Prostate gland (tissue), 2 donors: ENCODE measurements around the gene DNAJC11. TPM values are rescaled to one million over a fixed set of nuclear protein-coding genes. Genes with fewer than 3 reads are reported as not detected.

Experiments
- DNase-seq: peaks from one replicate; pipeline ENCODE4 v3.0.0-alpha.2; 2019; ENCODE audit warnings: low spot score
- H3K27ac ChIP-seq, 2 donors: fragments of 200-600 bp; sonication (generic); 2 replicates each; pipeline ENCODE4 v1.5.1; 2017 to 2019
- H3K27me3 ChIP-seq: fragments of 200-600 bp; sonication (generic); replicated peaks from 2 replicates; pipeline ENCODE4 v1.5.1; 2019; ENCODE audit not compliant: insufficient read depth
- H3K36me3 ChIP-seq, 2 donors: fragments of 200-600 bp; sonication (generic); 1 replicate in 1 of 2; 2 replicates in 1 of 2; pipeline versions ENCODE4 v1.5.1 to v1.8.1; 2017 to 2019
- H3K4me1 ChIP-seq: fragments of 200-600 bp; sonication (generic); replicated peaks from 2 replicates; pipeline ENCODE4 v1.5.1; 2019
- H3K4me3 ChIP-seq, 2 donors: fragments of 200-600 bp; sonication (generic); 2 replicates each; pipeline ENCODE4 v1.5.1; 2017 to 2019
- H3K9me3 ChIP-seq: fragments of 200-600 bp; sonication (generic); 2 replicates; pipeline ENCODE4 v1.5.1; 2017
- POLR2A ChIP-seq: fragments of 450-650 bp; IDR thresholded peaks from one replicate; pipeline ENCODE4 v1.6.1; 2016; ENCODE audit warnings: antibody characterized with exemption, mild to moderate bottlenecking
- POLR2AphosphoS5 ChIP-seq: sonication (generic); formaldehyde crosslinking; IDR thresholded peaks from one replicate; pipeline ENCODE4 v1.6.1; 2017; ENCODE audit warnings: antibody characterized with exemption
- WGBS: methylation state at CpG from one replicate; pipeline ENCODE4 v1.1.5; 2018; 5-methylcytosine and 5-hydroxymethylcytosine counted together
- intact Hi-C: fragments of 100-400 bp; cut with DNase I; formaldehyde crosslinking; loops from one replicate; pipeline ENCODE4 v1.14.2; 2022
- total RNA-seq, 2 donors: library from RNA; depleted of rRNA; stranded (reverse); fragments of >200 nt; gene quantifications; one replicate each; pipeline ENCODE4 v1.1.0, GENCODE V29; 2016
- TF ChIP-seq, protein P1 (sequence below), 4 experiments: fragments of 200-600 bp in 2 of 4; fragments of 450-650 bp in 2 of 4; sonication (generic) in 2 of 4; IDR thresholded peaks; 1 replicate in 3 of 4; 2 replicates in 1 of 4; pipeline ENCODE4 v1.5.1; 2016 to 2019; ENCODE audit warnings: antibody characterized with exemption in 4 of 4, mild to moderate bottlenecking in 2 of 4, moderate library complexity in 2 of 4

DNAJC11 gene
- total RNA-seq, 2 donors from 2014 or later, result 32.9 to 52.8 TPM

DNA sequence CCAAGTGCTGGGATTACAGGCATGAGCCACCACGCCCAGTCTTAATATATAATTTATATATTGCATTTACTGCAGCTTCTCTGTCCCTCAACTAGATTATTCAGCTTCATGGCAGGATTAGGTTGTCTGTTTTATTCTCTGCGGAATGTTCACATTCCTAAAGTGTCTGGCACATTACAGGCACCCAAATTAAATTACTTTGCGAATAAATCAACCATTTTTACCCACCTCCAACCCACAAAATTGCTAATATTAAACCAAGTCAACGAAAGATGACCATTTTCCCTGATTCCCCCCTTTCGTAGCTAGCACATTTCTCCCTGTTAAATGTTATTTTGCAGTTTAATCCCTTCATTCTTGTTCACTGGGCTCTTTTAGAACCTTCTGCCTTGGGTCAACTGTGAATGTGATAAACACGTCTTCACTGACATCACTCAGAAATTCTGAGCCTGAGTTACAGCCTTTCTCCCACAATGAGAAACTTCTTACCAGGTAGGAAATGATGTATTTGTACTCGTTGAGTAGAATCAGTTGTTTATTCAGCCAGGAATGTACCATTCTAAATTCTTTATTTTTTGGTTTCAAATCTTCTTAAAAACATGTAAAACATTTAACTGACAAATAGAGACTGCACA, 41.1 kb downstream of the DNAJC11 start:
- intact Hi-C loops, result no loop called here
- no peaks in the 10 kb centered on the region for H3K27me3 ChIP-seq
- H3K36me3 ChIP-seq, result no peaks in the 10 kb centered on the region
- no peak overlapping the region for H3K27ac ChIP-seq
- H3K4me3 ChIP-seq, result no peak overlapping the region
- 84% methylated on average over 7 of the region's 7 CpGs for WGBS
- TF ChIP-seq, protein P1, sequence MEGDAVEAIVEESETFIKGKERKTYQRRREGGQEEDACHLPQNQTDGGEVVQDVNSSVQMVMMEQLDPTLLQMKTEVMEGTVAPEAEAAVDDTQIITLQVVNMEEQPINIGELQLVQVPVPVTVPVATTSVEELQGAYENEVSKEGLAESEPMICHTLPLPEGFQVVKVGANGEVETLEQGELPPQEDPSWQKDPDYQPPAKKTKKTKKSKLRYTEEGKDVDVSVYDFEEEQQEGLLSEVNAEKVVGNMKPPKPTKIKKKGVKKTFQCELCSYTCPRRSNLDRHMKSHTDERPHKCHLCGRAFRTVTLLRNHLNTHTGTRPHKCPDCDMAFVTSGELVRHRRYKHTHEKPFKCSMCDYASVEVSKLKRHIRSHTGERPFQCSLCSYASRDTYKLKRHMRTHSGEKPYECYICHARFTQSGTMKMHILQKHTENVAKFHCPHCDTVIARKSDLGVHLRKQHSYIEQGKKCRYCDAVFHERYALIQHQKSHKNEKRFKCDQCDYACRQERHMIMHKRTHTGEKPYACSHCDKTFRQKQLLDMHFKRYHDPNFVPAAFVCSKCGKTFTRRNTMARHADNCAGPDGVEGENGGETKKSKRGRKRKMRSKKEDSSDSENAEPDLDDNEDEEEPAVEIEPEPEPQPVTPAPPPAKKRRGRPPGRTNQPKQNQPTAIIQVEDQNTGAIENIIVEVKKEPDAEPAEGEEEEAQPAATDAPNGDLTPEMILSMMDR (IDR thresholded peaks at IDR 0.05), result no peak
- no peak for TF ChIP-seq POLR2A
- TF ChIP-seq POLR2AphosphoS5, result no peak
- no peak for DNase-seq
- H3K9me3 ChIP-seq, result no peaks in the 10 kb centered on the region
- no peaks in the 10 kb centered on the region for H3K4me1 ChIP-seq

DNA sequence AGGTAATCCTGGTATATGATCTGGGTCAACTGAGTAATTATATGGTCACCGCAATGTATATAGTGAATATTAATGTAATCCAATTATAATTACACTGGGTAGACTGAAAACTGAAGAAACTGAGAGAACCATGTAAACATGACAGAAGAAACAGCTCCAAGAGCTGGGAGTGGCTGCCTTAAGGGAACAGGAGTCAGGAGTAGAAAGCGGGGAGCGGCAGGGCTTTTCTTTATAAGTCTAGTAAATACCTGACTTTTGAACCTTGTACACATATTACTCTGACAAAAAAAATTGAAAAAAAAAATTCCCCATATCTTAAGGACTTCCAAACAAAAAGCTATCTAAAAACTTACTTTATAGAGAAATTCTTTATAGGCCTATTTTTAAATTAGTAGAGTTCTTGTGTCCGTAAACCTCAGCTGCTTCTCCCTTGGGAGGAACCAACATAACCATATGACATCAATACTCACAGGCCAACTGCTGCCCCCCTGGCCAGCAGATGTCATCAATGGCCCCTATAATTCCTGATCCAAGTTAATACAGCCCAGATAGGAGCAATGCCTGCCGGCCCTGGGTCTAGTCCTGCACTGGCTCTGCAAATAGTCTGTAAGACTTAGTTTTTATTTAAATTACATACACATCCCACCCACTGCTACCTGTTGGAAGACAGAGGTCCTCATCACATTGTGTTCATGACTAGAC, 43.1 kb downstream of the DNAJC11 start:
- H3K4me1 ChIP-seq, result no peaks in the 10 kb centered on the region
- H3K4me3 ChIP-seq, result no peak overlapping the region
- WGBS, result 90% methylated on average over 5 of the region's 5 CpGs
- no peak for DNase-seq
- TF ChIP-seq, protein P1 (IDR thresholded peaks at IDR 0.05), result no peak
- no peak for TF ChIP-seq POLR2A
- no peak for TF ChIP-seq POLR2AphosphoS5
- no peaks in the 10 kb centered on the region for H3K9me3 ChIP-seq
- H3K27me3 ChIP-seq, result no peaks in the 10 kb centered on the region
- no peaks in the 10 kb centered on the region for H3K36me3 ChIP-seq
- no peak overlapping the region for H3K27ac ChIP-seq
- intact Hi-C loops, result no loop called here

DNA sequence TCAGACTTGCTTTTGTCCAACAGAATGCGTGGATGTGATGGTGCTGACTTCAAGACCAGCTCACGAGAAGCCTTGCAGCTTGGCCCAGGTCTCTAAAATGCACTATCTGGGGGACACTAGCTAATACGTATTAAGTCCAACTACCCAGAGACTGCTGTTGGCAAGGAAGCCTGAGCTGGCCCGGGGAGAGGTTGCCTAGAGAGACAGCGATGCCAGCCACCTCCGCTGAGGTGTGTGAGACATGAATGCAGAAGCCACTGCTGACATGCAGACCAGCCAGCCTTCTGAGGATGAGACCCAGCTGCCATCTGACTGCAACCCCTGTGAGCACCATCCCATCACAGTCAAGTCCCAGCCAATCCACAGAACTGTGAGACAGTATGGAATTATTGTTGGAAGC, 44.5 kb downstream of the DNAJC11 start:
- Histone ChIP-seq H3K27me3 (no peaks in the 10 kb centered on the region), H3K36me3 (no peaks in the 10 kb centered on the region), H3K4me1 (no peaks in the 10 kb centered on the region), H3K4me3 (no peak overlapping the region), H3K9me3 (no peaks in the 10 kb centered on the region), H3K27ac (no peak overlapping the region)
- DNase-seq, result no peak
- 95% methylated on average over 6 of the region's 6 CpGs for WGBS
- no peak for TF ChIP-seq POLR2AphosphoS5
- no peak for TF ChIP-seq POLR2A
- TF ChIP-seq, protein P1 (IDR thresholded peaks at IDR 0.05), result no peak
- intact Hi-C loops, result no loop called here

DNA sequence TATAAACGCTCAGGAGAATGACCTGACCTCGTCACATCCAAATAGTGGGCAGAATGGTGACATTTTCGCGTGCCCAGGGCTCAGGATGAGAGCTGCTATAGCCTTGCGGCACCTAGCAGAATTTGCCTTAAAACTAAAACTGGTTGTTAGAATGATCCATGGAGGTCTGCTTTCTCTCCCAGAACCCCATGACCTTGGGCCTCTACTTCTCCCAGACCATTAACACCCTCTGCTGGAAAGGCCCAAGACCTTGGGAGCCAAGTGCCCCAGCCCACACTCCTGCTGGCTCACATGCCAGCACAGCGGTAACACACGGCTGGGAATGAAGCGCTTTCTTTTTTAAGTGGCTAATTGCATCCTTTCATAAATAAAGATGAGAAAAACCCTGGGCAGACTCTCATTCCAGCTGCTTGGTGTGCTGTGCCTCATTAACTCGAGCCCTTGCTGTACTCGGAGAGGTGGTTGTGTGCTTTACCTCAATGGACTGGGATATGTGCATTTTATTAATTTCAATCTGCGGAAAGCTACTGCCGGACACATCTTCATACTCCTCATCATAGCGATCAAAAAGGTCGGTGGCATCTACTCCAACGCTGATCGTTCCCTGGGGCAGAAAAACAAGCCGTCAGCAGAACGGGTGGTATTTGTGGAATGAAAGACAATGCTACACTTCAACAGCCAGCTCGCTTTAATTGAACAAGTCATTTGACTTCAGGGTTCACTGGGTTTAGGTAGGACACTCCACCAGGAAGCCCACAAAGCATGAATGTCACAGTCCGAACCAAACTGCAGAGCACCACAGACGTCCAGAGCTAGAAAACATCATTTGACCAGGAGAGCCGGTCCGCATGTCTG, 48.0 kb downstream of the DNAJC11 start:
- no peaks in the 10 kb centered on the region for H3K36me3 ChIP-seq
- TF ChIP-seq POLR2A, result no peak
- TF ChIP-seq, protein P1 (IDR thresholded peaks at IDR 0.05), result no peak
- no peak for TF ChIP-seq POLR2AphosphoS5

More for the DNA sequence above, 48.0 kb downstream of the DNAJC11 start:
- Histone ChIP-seq H3K4me3 (no peak overlapping the region), H3K9me3 (no peaks in the 10 kb centered on the region), H3K27me3 (no peaks in the 10 kb centered on the region), H3K4me1 (no peaks in the 10 kb centered on the region), H3K27ac (no peak overlapping the region)
- 84% methylated on average over 23 of the region's 23 CpGs for WGBS
- DNase-seq, result no peak
- intact Hi-C loops, result no loop called here
